ENCODE data around the gene STAT3. TPM values are rescaled to one million over a fixed set of nuclear protein-coding genes. Genes with fewer than 3 reads are reported as not detected.

STAT3 gene
- total RNA-seq, 1 experiment from 2014 or later: 112 TPM

Other genes with a start within 250 kb of the STAT3 start
- gene RAB5C, start 233.5 kb downstream of the STAT3 start, total RNA-seq (2014; rRNA removed; shearing (Covaris generic)): 135 and 138 TPM in 2 replicates
- gene KCNH4, start 207.3 kb downstream of the STAT3 start, total RNA-seq (2014; rRNA removed; shearing (Covaris generic)): not detected in 2 replicates
- gene HCRT, start 203.0 kb downstream of the STAT3 start, total RNA-seq (2014; rRNA removed; shearing (Covaris generic)): not detected in 2 replicates
- gene GHDC, start 193.9 kb downstream of the STAT3 start, total RNA-seq (2014; rRNA removed; shearing (Covaris generic)): 10.4 and 13.4 TPM in 2 replicates
- gene STAT5B, start 112.1 kb downstream of the STAT3 start, total RNA-seq (2014; rRNA removed; shearing (Covaris generic)): 16.9 and 28.2 TPM in 2 replicates
- gene STAT5A, start 99.9 kb downstream of the STAT3 start, total RNA-seq (2014; rRNA removed; shearing (Covaris generic)): 5.2 and 12.4 TPM in 2 replicates
- gene CAVIN1, start 34.8 kb upstream of the STAT3 start, total RNA-seq (2014; rRNA removed; shearing (Covaris generic)): 233 and 412 TPM in 2 replicates
- gene ATP6V0A1, start 70.4 kb upstream of the STAT3 start, total RNA-seq (2014; rRNA removed; shearing (Covaris generic)): 21.5 and 29.6 TPM in 2 replicates
- gene NAGLU, start 147.8 kb upstream of the STAT3 start, total RNA-seq (2014; rRNA removed; shearing (Covaris generic)): 19.3 and 27.8 TPM in 2 replicates
- 0.54 TPM in 1 of 2 replicates, not detected in the other for gene HSD17B1, start 164.5 kb upstream of the STAT3 start, total RNA-seq (2014; rRNA removed; shearing (Covaris generic))
- 31.3 and 33.0 TPM in 2 replicates for gene COASY, start 173.7 kb upstream of the STAT3 start, total RNA-seq (2014; rRNA removed; shearing (Covaris generic))
- 39.1 and 42.6 TPM in 2 replicates for gene MLX, start 178.7 kb upstream of the STAT3 start, total RNA-seq (2014; rRNA removed; shearing (Covaris generic))
- gene PSMC3IP, start 189.3 kb upstream of the STAT3 start, total RNA-seq (2014; rRNA removed; shearing (Covaris generic)): 16.0 and 23.2 TPM in 2 replicates
- 38.7 and 41.9 TPM in 2 replicates for gene RETREG3, start 220.9 kb upstream of the STAT3 start, total RNA-seq (2014; rRNA removed; shearing (Covaris generic))
- gene TUBG1, start 221.2 kb upstream of the STAT3 start, total RNA-seq (2014; rRNA removed; shearing (Covaris generic)): 148 and 168 TPM in 2 replicates

All from M059J (cell line).